Lower lobe of right lung (tissue), 2 donors: Measurements from ENCODE around the gene C20orf204. TPM values are rescaled to one million over a fixed set of nuclear protein-coding genes. Genes with fewer than 3 reads are reported as not detected.

Experiments
- ATAC-seq, 2 donors: fragments of 200-7000 bp; cut with Tn5 transposase; one replicate each; pipeline ENCODE4 v1.9.1; 2020 to 2022; ENCODE audit warnings: mild to moderate bottlenecking in 2 of 2, moderate library complexity in 2 of 2
- DNase-seq: peaks from one replicate; pipeline ENCODE4 v3.0.0-alpha.2; 2020
- H3K27ac ChIP-seq: fragments of 200-600 bp; one replicate; pipeline ENCODE4 v1.8.0; 2022
- H3K27me3 ChIP-seq: fragments of 200-600 bp; one replicate; pipeline ENCODE4 v1.8.0; 2022; ENCODE audit warnings: low read depth
- H3K36me3 ChIP-seq: fragments of 200-600 bp; one replicate; pipeline ENCODE4 v1.8.0; 2022; ENCODE audit warnings: mild to moderate bottlenecking
- H3K4me1 ChIP-seq: fragments of 200-600 bp; one replicate; pipeline ENCODE4 v1.8.0; 2022
- H3K4me3 ChIP-seq: fragments of 200-600 bp; one replicate; pipeline ENCODE4 v1.8.0; 2022; ENCODE audit warnings: mild to moderate bottlenecking
- H3K9me3 ChIP-seq: fragments of 200-600 bp; one replicate; pipeline ENCODE4 v1.8.0; 2022
- intact Hi-C: fragments of 100-400 bp; cut with DNase I; formaldehyde crosslinking; loops from one replicate; pipeline ENCODE4 v1.11.0; 2022
- long read RNA-seq: library from polyadenylated mRNA; unstranded; transcript quantifications from one replicate; pipeline ENCODE4 v2.0.0, GENCODE V29; 2021
- total RNA-seq: library from RNA; stranded (reverse); fragmentation: NEBNext Ultra II Directional; extraction: Animal tissue kit (Norgen Biotek cat#: 25700); gene quantifications from one replicate; pipeline ENCODE4 v1.2.1, GENCODE V29; 2021
- TF ChIP-seq, protein P1 (sequence below): fragments of 200-600 bp; IDR thresholded peaks from one replicate; pipeline ENCODE4 v1.8.0; 2022; ENCODE audit warnings: antibody characterized with exemption, mild to moderate bottlenecking
- donor health status: DM: no; HTN: yes; CAD: no; lungs with severe emphysema.

The C20orf204 gene, protein sequence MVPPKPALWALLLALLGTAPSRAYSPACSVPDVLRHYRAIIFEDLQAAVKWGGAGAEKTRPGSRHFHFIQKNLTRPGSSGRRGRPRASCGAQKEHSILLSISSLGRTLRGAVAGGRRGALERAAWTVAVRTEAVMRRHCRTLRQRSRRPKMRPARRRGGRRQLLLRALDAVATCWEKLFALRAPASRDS
- total RNA-seq = 1.2 TPM
- long read RNA-seq = 0 reads

DNA sequence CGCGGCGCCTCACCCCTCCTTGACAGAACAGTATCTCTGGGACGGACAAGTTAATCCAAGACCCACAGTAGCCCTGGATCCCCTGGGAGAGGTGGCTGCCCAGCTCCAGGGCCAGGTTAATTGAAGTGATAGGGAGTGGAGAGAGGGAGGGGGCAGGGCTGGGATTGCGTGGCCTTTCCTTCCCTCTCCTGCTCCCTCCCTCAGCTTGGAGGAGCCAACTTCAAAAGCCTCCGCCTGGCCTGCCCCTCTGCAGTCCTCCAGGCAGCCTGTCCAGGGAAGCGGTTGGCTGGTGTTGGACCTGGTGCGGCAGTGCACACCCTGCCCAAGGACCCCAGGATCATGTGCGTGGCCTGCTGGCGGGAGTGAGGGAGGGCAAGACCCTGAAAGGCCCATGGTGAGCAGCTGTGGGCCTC lies at the start of gene C20orf204:
Gene C20orf204 (plus strand): TSS at position 250 of the 413 bp plus-strand sequence. CDS start 142 bp downstream, at position 392.
- TF ChIP-seq, protein P1, sequence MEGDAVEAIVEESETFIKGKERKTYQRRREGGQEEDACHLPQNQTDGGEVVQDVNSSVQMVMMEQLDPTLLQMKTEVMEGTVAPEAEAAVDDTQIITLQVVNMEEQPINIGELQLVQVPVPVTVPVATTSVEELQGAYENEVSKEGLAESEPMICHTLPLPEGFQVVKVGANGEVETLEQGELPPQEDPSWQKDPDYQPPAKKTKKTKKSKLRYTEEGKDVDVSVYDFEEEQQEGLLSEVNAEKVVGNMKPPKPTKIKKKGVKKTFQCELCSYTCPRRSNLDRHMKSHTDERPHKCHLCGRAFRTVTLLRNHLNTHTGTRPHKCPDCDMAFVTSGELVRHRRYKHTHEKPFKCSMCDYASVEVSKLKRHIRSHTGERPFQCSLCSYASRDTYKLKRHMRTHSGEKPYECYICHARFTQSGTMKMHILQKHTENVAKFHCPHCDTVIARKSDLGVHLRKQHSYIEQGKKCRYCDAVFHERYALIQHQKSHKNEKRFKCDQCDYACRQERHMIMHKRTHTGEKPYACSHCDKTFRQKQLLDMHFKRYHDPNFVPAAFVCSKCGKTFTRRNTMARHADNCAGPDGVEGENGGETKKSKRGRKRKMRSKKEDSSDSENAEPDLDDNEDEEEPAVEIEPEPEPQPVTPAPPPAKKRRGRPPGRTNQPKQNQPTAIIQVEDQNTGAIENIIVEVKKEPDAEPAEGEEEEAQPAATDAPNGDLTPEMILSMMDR = no peak
- intact Hi-C loops = no loop called here
- Histone ChIP-seq H3K27ac (no peak within 1 kb of the TSS), H3K4me1 (peaks cover 36% of the 10 kb centered on the region), H3K36me3 (peaks cover 38% of the 10 kb centered on the region), H3K27me3 (peaks cover 23% of the 10 kb centered on the region), H3K9me3 (no peaks in the 10 kb centered on the region), H3K4me3 (no peak within 1 kb of the TSS)
- DNase-seq = no peak
- ATAC-seq = no peak

DNA sequence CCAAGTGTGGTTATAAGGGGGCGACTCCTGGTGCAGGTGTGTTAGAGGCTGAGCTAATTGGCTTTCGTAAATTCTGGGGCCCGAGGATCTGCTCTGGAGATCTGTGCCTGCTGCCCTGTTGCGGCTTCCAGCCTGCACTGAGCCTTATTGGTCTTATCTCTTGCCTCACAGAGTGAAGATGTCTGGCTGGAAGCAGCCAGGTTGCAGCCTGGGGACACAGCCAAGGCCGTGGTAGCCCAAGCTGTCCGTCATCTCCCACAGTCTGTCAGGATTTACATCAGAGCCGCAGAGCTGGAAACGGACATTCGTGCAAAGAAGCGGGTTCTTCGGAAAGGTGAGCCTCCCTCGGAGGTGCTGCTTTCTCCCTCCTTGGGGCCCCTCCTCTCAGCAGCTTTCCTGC lies 35.1 kb upstream of the C20orf204 start:
- Histone ChIP-seq H3K4me3 (no peak overlapping the region), H3K27me3 (no peaks in the 10 kb centered on the region), H3K9me3 (no peaks in the 10 kb centered on the region), H3K27ac (no peak overlapping the region), H3K36me3 (peaks cover 98% of the 10 kb centered on the region), H3K4me1 (peaks cover 9% of the 10 kb centered on the region)
- TF ChIP-seq, protein P1 = no peak
- intact Hi-C loops = no loop called here
- ATAC-seq (no peak), DNase-seq (no peak)

GRCh38 chr20:64001607-64002011 lies 34.4 kb upstream of the C20orf204 start:
- Histone ChIP-seq H3K4me1 (peaks cover 9% of the 10 kb centered on the region), H3K9me3 (no peaks in the 10 kb centered on the region), H3K27ac (no peak overlapping the region), H3K4me3 (no peak overlapping the region), H3K27me3 (no peaks in the 10 kb centered on the region), H3K36me3 (peaks cover 98% of the 10 kb centered on the region)
- DNase-seq (no peak), ATAC-seq (no peak)
- TF ChIP-seq, protein P1 = no peak
- intact Hi-C loops = no loop called here

DNA sequence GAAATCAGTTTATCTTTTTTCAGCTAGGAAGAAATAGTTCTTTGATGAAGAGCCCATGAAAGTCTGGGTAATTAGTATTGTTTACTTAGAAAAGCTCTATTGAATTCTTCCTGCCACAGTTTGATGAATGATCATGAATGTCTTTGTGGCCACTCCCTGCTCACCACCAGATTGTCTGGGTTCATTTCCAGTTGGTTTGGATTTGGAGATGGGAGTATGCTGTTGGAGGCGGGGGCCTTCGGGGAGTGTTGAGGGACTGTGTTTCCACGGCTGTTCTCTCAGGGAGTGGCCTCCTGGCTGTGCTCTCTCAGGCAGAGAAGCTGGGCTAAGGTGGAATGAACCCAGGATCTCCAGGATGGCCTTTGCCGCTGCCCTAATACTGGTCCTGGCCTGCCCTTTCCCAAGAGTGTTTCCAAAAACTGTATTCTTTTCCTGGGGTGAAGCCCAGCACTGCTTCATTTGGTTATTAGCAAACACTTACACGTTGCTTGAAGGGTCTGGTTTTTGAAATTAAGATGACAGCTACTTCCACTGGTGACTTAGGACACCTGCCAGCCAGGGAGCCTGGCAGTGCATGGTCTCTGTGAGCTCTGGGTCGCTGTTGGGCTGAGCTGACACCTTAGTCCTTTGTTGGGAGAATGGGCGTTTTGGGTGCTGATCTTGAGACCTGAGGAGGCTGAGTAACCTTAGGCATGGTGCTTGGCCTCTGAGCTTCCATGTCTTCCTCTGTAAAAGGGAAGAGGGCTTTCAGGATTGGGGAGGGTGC lies 31.8 kb upstream of the C20orf204 start:
- H3K36me3 ChIP-seq = peaks cover 94% of the 10 kb centered on the region
- peak; percentile 33 to 35 for ATAC-seq

DNA sequence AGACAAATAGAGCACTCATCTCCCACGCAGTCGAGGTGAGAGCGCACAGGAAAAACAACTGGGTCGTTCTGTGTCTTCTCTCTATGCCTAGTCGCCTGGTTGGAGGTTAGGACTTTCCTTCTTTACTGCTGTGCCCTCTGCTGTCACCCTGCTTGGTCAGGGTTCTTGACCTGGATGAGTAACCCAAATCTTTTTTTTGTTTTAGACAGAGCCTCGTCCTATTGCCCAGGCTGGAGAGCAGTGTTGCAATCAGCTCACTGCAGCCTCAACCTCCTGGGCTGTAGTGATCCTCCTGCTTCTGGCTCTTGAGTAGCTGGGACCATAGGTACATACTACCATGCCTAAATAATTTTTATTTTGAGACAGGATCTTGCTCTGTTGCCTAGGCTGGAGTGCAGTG lies 30.6 kb upstream of the C20orf204 start:
- no peaks in the 10 kb centered on the region for H3K9me3 ChIP-seq

More for the DNA sequence above, 31.8 kb upstream of the C20orf204 start:
- no peak overlapping the region for H3K27ac ChIP-seq
- intact Hi-C loops = no loop called here
- H3K4me1 ChIP-seq = peaks cover 9% of the 10 kb centered on the region
- H3K27me3 ChIP-seq = no peaks in the 10 kb centered on the region
- TF ChIP-seq, protein P1 = no peak
- no peak overlapping the region for H3K4me3 ChIP-seq
- H3K9me3 ChIP-seq = no peaks in the 10 kb centered on the region
- DNase-seq = no peak

More for the DNA sequence above, 30.6 kb upstream of the C20orf204 start:
- no peak overlapping the region for H3K4me3 ChIP-seq
- no peak overlapping the region for H3K27ac ChIP-seq
- H3K4me1 ChIP-seq = peaks cover 9% of the 10 kb centered on the region
- H3K27me3 ChIP-seq = no peaks in the 10 kb centered on the region
- DNase-seq = no peak
- TF ChIP-seq, protein P1 = no peak
- intact Hi-C loops = no loop called here
- peak in 1 of 2 donors; percentile 18 for ATAC-seq
- H3K36me3 ChIP-seq = peaks cover 90% of the 10 kb centered on the region
